MM.1S (cell line): ENCODE results near the gene CREB5.

Experiments
- DNase-seq: peaks from one replicate; pipeline ENCODE4 v3.0.0-alpha.2; 2015
- H2AFZ ChIP-seq: fragments of 300-600 bp; sonication (generic); 2 replicates; pipeline ENCODE4 v1.6.0; 2016; ENCODE audit warnings: antibody characterized with exemption, low read length
- H3F3A ChIP-seq: fragments of 300-600 bp; sonication (generic); 2 replicates; pipeline ENCODE4 v1.6.1; 2016; ENCODE audit warnings: mild to moderate bottlenecking, antibody characterized with exemption, low read length, moderate library complexity, mixed read lengths; ENCODE audit not compliant: insufficient read depth
- H3K27ac ChIP-seq: fragments of 300-600 bp; sonication (generic); 2 replicates; pipeline ENCODE4 v1.5.1; 2016; ENCODE audit warnings: mild to moderate bottlenecking, low read length
- H3K27me3 ChIP-seq: fragments of 300-600 bp; sonication (generic); replicated peaks from 2 replicates; pipeline ENCODE4 v1.6.0; 2016; ENCODE audit warnings: low read length; ENCODE audit not compliant: insufficient read depth
- H3K36me3 ChIP-seq: fragments of 300-600 bp; sonication (generic); replicated peaks from 2 replicates; pipeline ENCODE4 v1.6.1; 2016; ENCODE audit warnings: mild to moderate bottlenecking, low read length, mixed read lengths; ENCODE audit not compliant: insufficient read depth
- H3K4me1 ChIP-seq: fragments of 300-600 bp; sonication (generic); 2 replicates; pipeline ENCODE4 v1.6.1; 2016; ENCODE audit warnings: low read length, mixed read lengths
- H3K4me2 ChIP-seq: fragments of 300-600 bp; sonication (generic); 2 replicates; pipeline ENCODE4 v1.6.0; 2016; ENCODE audit warnings: low read depth, low read length
- H3K4me3 ChIP-seq: fragments of 300-600 bp; sonication (generic); 2 replicates; pipeline ENCODE4 v1.5.1; 2016; ENCODE audit warnings: low read length, mixed read lengths
- H3K79me2 ChIP-seq: fragments of 300-600 bp; sonication (generic); 2 replicates; pipeline ENCODE4 v1.6.1; 2016; ENCODE audit warnings: mixed run types, low read length, mixed read lengths
- H3K9ac ChIP-seq: fragments of 300-600 bp; sonication (generic); 2 replicates; pipeline ENCODE4 v1.6.1; 2016; ENCODE audit warnings: low read length, mixed read lengths
- H3K9me2 ChIP-seq: fragments of 300-600 bp; sonication (generic); replicated peaks from 2 replicates; pipeline ENCODE4 v1.6.1; 2016; ENCODE audit warnings: mild to moderate bottlenecking, low read length, mixed read lengths; ENCODE audit not compliant: insufficient read depth
- H3K9me3 ChIP-seq: fragments of 300-600 bp; sonication (generic); replicated peaks from 2 replicates; pipeline ENCODE4 v1.6.1; 2016; ENCODE audit warnings: mild to moderate bottlenecking, low read length, mixed read lengths; ENCODE audit not compliant: insufficient read depth
- H4K20me1 ChIP-seq: fragments of 300-600 bp; sonication (generic); 2 replicates; pipeline ENCODE4 v1.6.1; 2016; ENCODE audit warnings: mild to moderate bottlenecking, low read length, moderate library complexity, mixed read lengths; ENCODE audit not compliant: insufficient read depth
- EZH2 ChIP-seq: fragments of 300-600 bp; sonication (generic); optimal IDR thresholded peaks from 2 replicates; pipeline ENCODE3; 2017; ENCODE audit warnings: low read depth, mild to moderate bottlenecking, antibody characterized with exemption, low read length, mixed read lengths
- EZH2phosphoT487 ChIP-seq: fragments of 300-600 bp; sonication (generic); IDR thresholded peaks from 2 replicates; pipeline ENCODE4 v1.6.1; 2018; ENCODE audit warnings: antibody characterized with exemption, low read length
- TF ChIP-seq, protein P1 (sequence below): fragments of 300-600 bp; sonication (generic); IDR thresholded peaks from 2 replicates; pipeline ENCODE4 v1.5.1; 2016; ENCODE audit warnings: antibody characterized with exemption, low read length, mixed read lengths

The CREB5 gene

DNA sequence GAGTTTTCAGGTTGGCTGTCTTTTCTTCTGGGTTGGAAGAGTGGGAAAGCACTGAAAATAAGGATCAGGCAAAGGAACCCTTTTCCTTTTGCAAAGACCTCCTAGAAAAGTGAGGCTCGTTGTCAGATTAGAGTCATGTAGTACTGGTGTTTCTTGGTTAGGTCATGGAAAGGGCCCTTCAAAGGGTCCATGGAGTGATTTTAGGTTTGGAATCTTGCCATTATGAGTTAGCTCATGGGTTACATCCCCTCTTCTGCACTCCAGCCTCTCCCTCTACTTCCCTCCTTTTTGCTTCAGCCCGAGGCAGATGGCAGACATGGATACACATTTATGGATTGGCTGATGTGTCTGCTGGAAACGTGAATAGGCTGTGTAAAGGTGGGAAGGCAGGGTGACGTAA is 47.0 kb downstream of the CREB5 start:
- H3K9me3 ChIP-seq = no peaks in the 10 kb centered on the region
- no peaks in the 10 kb centered on the region for H3K9me2 ChIP-seq
- H3K4me1 ChIP-seq = no peaks in the 10 kb centered on the region
- TF ChIP-seq EZH2phosphoT487 = no peak
- TF ChIP-seq EZH2 = no peak
- TF ChIP-seq, protein P1, sequence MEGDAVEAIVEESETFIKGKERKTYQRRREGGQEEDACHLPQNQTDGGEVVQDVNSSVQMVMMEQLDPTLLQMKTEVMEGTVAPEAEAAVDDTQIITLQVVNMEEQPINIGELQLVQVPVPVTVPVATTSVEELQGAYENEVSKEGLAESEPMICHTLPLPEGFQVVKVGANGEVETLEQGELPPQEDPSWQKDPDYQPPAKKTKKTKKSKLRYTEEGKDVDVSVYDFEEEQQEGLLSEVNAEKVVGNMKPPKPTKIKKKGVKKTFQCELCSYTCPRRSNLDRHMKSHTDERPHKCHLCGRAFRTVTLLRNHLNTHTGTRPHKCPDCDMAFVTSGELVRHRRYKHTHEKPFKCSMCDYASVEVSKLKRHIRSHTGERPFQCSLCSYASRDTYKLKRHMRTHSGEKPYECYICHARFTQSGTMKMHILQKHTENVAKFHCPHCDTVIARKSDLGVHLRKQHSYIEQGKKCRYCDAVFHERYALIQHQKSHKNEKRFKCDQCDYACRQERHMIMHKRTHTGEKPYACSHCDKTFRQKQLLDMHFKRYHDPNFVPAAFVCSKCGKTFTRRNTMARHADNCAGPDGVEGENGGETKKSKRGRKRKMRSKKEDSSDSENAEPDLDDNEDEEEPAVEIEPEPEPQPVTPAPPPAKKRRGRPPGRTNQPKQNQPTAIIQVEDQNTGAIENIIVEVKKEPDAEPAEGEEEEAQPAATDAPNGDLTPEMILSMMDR = no peak
- no peak overlapping the region for H3K9ac ChIP-seq
- H3K79me2 ChIP-seq = no peaks in the 10 kb centered on the region
- no peaks in the 10 kb centered on the region for H3K27me3 ChIP-seq
- no peak overlapping the region for H3K4me3 ChIP-seq
- no peaks in the 10 kb centered on the region for H3F3A ChIP-seq
- no peaks in the 10 kb centered on the region for H4K20me1 ChIP-seq
- H2AFZ ChIP-seq = no peak overlapping the region
- H3K4me2 ChIP-seq = no peak overlapping the region
- no peaks in the 10 kb centered on the region for H3K36me3 ChIP-seq
- no peak overlapping the region for H3K27ac ChIP-seq
- no peak for DNase-seq

DNA sequence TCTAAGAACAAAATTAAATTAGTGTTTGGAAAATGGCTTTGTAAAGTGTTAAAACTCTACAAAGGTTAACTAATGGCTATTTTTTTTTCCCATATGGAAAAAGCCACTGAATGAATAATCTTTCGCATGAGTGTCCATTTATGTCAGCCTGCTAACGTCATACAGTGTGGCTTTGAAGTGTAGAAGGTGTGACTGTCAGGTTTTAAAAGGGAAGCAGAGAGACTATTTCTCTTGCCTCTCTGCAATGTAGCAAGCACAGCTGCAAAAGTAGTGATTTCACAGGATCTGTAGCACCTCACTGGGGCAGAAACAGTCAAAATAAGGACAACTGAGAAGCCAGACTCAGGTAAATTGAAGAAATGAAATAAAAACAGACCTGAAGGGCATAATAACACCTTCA is 53.4 kb downstream of the CREB5 start:
- no peak overlapping the region for H3K4me2 ChIP-seq
- H3K36me3 ChIP-seq = no peaks in the 10 kb centered on the region
- H3K27ac ChIP-seq = no peak overlapping the region
- no peak for DNase-seq
- TF ChIP-seq EZH2 = no peak
- no peak for TF ChIP-seq EZH2phosphoT487
- TF ChIP-seq, protein P1 = no peak
- H3K27me3 ChIP-seq = no peaks in the 10 kb centered on the region
- H2AFZ ChIP-seq = no peak overlapping the region
- no peaks in the 10 kb centered on the region for H3K4me1 ChIP-seq
- H3K9ac ChIP-seq = no peak overlapping the region
- no peaks in the 10 kb centered on the region for H4K20me1 ChIP-seq
- H3K9me3 ChIP-seq = no peaks in the 10 kb centered on the region
- H3K79me2 ChIP-seq = no peaks in the 10 kb centered on the region
- H3F3A ChIP-seq = no peaks in the 10 kb centered on the region
- no peak overlapping the region for H3K4me3 ChIP-seq
- H3K9me2 ChIP-seq = no peaks in the 10 kb centered on the region

DNA sequence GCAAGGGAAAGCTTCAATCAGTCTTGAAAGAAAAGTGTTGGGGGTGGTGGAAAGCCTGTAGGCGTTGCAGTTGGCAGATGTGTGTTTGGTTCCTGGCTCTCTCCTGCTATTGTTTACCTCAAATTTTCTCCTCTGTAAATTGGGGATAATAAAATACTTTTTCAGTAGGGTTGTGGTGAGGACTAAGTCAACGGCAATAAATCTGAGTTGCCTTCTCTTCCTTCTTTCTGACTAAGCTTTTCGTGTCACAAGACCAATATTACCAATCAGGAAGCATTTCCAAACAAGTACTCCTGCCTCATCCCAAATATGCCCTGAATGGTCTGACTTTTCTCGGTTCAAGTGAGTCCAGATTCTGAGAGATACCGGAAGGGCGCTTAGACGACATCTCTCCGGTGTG is 54.0 kb downstream of the CREB5 start:
- Histone ChIP-seq H3K9ac (no peak overlapping the region), H3K27me3 (no peaks in the 10 kb centered on the region), H3K9me3 (no peaks in the 10 kb centered on the region), H2AFZ (no peak overlapping the region), H3K4me3 (no peak overlapping the region), H3K79me2 (no peaks in the 10 kb centered on the region), H3K4me2 (no peak overlapping the region), H3K4me1 (no peaks in the 10 kb centered on the region), H3K36me3 (no peaks in the 10 kb centered on the region), H4K20me1 (no peaks in the 10 kb centered on the region), H3K27ac (no peak overlapping the region), H3K9me2 (no peaks in the 10 kb centered on the region), H3F3A (no peaks in the 10 kb centered on the region)
- DNase-seq = no peak
- TF ChIP-seq EZH2 (no peak), EZH2phosphoT487 (no peak)
- TF ChIP-seq, protein P1 = no peak
